ENCODE measurements around the gene MRGPRF. TPM values are rescaled to one million over a fixed set of nuclear protein-coding genes. Genes with fewer than 3 reads are reported as not detected.
"Not testable (repeated sequence)": the region's sequence is repeated elsewhere in the genome, so short reads cannot be mapped to it uniquely, and the experiment has no call there.

MRGPRF gene
- total RNA-seq, 2 experiments from 2014 or later, result not detected

DNA sequence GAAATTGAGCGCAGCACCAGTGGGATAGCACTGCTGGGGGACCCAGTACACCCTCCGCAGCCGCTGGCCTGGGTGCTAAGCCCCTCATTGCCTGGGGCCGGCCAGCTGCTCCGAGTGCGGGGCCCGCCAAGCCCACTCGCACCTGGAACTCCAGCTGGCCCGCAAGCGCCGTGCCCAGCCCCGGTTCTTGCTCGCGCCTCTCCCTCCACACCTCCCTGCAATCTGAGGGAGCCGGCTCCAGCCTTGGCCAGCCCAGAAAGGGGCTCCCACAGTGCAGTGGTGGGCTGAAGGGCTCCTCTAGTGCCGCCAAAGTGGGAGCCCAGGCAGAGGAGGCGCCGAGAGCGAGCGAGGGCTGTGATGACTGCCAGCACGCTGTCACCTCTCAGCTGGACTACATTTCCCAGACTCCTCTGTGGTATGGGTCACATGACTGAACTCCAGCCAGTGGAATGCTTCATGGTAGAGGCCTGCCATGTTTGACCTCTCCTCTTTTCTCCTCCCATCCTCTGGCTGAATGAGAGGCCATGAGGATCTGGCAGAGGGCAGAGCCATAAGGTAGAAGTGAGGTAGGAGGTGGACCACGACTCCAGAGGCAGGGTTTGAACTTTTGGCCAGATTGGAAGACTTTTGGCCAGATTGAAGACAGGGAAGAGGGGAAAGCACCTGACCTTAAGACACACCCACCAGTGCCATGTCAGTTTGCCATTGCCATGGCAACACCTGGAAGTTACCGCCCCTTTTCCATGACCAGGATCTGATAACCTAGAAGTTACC is 38.4 kb downstream of the MRGPRF start:
- H3K4me2 ChIP-seq (ENCODE audit: low read length), result no peak overlapping the region
- H3K4me1 ChIP-seq (ENCODE audit: insufficient read depth, low read length, poor library complexity, severe bottlenecking), result peaks cover 5% of the 10 kb centered on the region
- no peak overlapping the region for H3K27ac ChIP-seq (ENCODE audit: low read depth, low read length, poor library complexity, severe bottlenecking)
- H4K20me1 ChIP-seq (ENCODE audit: insufficient read depth, low read length), result no peaks in the 10 kb centered on the region
- no peak overlapping the region for H3K4me3 ChIP-seq (ENCODE audit: low read depth, low read length, poor library complexity, severe bottlenecking)
- H3K36me3 ChIP-seq (ENCODE audit: insufficient read depth, low read length), result no peaks in the 10 kb centered on the region
- H3K79me2 ChIP-seq (ENCODE audit: insufficient read depth, low read depth, low read length), result no peaks in the 10 kb centered on the region
- ChIA-PET POLR2A (no interaction called here), CTCF (ENCODE audit: unreplicated experiment) (interaction anchor here (0.5 kb wide), 1 partner anchor 19 kb away, joined by 4 read pairs; no protein-coding TSS in a partner anchor)
- DNase-seq (ENCODE audit: low spot score), result peak; percentile 57
- H2AFZ ChIP-seq (ENCODE audit: low read length), result peak overlapping the region; percentile 88
- TF ChIP-seq EZH2phosphoT487 (IDR thresholded peaks at IDR 0.05; ENCODE audit: borderline replicate concordance, low read depth, low read length), result no peak
- TF ChIP-seq, protein P1, sequence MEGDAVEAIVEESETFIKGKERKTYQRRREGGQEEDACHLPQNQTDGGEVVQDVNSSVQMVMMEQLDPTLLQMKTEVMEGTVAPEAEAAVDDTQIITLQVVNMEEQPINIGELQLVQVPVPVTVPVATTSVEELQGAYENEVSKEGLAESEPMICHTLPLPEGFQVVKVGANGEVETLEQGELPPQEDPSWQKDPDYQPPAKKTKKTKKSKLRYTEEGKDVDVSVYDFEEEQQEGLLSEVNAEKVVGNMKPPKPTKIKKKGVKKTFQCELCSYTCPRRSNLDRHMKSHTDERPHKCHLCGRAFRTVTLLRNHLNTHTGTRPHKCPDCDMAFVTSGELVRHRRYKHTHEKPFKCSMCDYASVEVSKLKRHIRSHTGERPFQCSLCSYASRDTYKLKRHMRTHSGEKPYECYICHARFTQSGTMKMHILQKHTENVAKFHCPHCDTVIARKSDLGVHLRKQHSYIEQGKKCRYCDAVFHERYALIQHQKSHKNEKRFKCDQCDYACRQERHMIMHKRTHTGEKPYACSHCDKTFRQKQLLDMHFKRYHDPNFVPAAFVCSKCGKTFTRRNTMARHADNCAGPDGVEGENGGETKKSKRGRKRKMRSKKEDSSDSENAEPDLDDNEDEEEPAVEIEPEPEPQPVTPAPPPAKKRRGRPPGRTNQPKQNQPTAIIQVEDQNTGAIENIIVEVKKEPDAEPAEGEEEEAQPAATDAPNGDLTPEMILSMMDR (conservative IDR thresholded peaks at IDR 0.05; ENCODE audit: low read length), result no peak
- no TSS peak for BruUV-seq (replicated peaks)
- no peaks in the 10 kb centered on the region; the same call in 1 of the 2 replicates for H3K9me3 ChIP-seq (ENCODE audit: low read length)
- no peaks in the 10 kb centered on the region for H3K9me2 ChIP-seq (ENCODE audit: insufficient read depth, low read length)
- intact Hi-C loops (cut with micrococcal nuclease; ENCODE audit: unreplicated experiment), result no loop called here

DNA sequence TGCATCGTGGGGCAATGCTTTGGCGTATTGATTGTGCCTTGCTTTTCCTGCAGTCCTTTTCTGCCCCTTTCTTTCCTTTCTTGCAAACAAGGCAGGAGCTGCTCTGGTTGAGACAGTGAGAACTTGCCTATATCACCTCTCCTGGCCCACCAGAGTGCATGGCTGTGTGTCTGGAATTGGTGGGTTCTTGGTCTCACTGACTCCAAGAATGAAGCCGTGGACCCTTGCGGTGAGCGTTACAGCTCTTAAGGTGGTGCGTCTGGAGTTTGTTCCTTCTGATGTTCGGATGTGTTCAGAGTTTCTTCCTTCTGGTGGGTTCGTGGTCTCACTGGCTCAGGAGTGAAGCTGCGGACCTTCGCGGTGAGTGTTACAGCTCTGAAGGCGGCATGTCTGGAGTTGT is 39.3 kb downstream of the MRGPRF start:
- H3K4me3 ChIP-seq (ENCODE audit: low read depth, low read length, poor library complexity, severe bottlenecking); H3K9me2 ChIP-seq (ENCODE audit: insufficient read depth, low read length); H4K20me1 ChIP-seq (ENCODE audit: insufficient read depth, low read length); CTCF ChIA-PET (ENCODE audit: unreplicated experiment); H3K4me1 ChIP-seq (ENCODE audit: insufficient read depth, low read length, poor library complexity, severe bottlenecking); H3K27ac ChIP-seq (ENCODE audit: low read depth, low read length, poor library complexity, severe bottlenecking); H3K79me2 ChIP-seq (ENCODE audit: insufficient read depth, low read depth, low read length); H2AFZ ChIP-seq (ENCODE audit: low read length); H3K4me2 ChIP-seq (ENCODE audit: low read length); H3K36me3 ChIP-seq (ENCODE audit: insufficient read depth, low read length); POLR2A ChIA-PET; DNase-seq (ENCODE audit: low spot score); BruUV-seq (replicated peaks); intact Hi-C loops (cut with micrococcal nuclease; ENCODE audit: unreplicated experiment); H3K9me3 ChIP-seq (ENCODE audit: low read length): not testable (repeated sequence)

DNA sequence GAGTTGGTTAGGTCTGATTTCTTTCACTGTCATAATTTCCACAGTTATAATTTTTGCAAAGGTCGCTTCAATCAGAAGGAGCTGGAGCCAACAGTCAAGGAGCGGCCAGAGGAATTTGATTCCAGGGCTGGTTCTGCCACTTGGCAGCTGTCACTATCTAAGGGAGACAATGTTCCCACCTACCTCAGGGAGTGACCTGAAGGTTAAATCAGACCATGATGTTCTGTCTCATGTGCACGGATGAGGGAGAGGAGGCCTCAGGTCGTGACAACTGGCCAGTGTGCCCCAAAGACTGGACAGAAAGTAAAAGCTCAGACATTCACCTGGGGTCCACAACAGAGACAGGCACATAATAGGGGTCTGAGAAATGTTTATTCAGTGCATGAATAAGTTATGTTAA is 39.8 kb downstream of the MRGPRF start:
- TF ChIP-seq, protein P1 (conservative IDR thresholded peaks at IDR 0.05; ENCODE audit: low read length), result no peak
- TF ChIP-seq EZH2phosphoT487 (IDR thresholded peaks at IDR 0.05; ENCODE audit: borderline replicate concordance, low read depth, low read length), result no peak
- Histone ChIP-seq H3K4me1 (ENCODE audit: insufficient read depth, low read length, poor library complexity, severe bottlenecking) (peaks cover 2% of the 10 kb centered on the region), H3K36me3 (ENCODE audit: insufficient read depth, low read length) (no peaks in the 10 kb centered on the region), H3K9me3 (ENCODE audit: low read length) (no peaks in the 10 kb centered on the region; the same call in 1 of the 2 replicates), H3K79me2 (ENCODE audit: insufficient read depth, low read depth, low read length) (no peaks in the 10 kb centered on the region), H3K4me3 (ENCODE audit: low read depth, low read length, poor library complexity, severe bottlenecking) (no peak overlapping the region), H4K20me1 (ENCODE audit: insufficient read depth, low read length) (no peaks in the 10 kb centered on the region), H3K4me2 (ENCODE audit: low read length) (no peak overlapping the region), H3K9me2 (ENCODE audit: insufficient read depth, low read length) (no peaks in the 10 kb centered on the region), H2AFZ (ENCODE audit: low read length) (no peak overlapping the region), H3K27ac (ENCODE audit: low read depth, low read length, poor library complexity, severe bottlenecking) (no peak overlapping the region)
- ChIA-PET POLR2A (no interaction called here), CTCF (ENCODE audit: unreplicated experiment) (no interaction called here)
- no peak for DNase-seq (ENCODE audit: low spot score)
- no TSS peak for BruUV-seq (replicated peaks)
- intact Hi-C loops (cut with micrococcal nuclease; ENCODE audit: unreplicated experiment), result no loop called here
